CD4-positive, alpha-beta T cell (primary cell): ENCODE data around the gene SLC18A2. TPM values are rescaled to one million over a fixed set of nuclear protein-coding genes. Genes with fewer than 3 reads are reported as not detected.

Experiments used
- ATAC-seq: fragments of 200-7000 bp; cut with Tn5 transposase; one replicate; pipeline ENCODE4 v1.10.0; 2022; ENCODE audit warnings: mild to moderate bottlenecking; ENCODE audit not compliant: poor library complexity
- CTCF ChIA-PET: fragments of 350-600 bp; sonication (Branson Sonifier 250); formaldehyde crosslinking; loops from one replicate; lab custom pipeline; 2021; ENCODE audit warnings: antibody characterized with exemption, inconsistent platforms; lab: Charles Lee
- POLR2A ChIA-PET: fragments of 350-600 bp; sonication (Branson Sonifier 250); formaldehyde crosslinking; loops from one replicate; lab custom pipeline; 2021; ENCODE audit warnings: antibody characterized with exemption, inconsistent platforms; lab: Charles Lee
- DNase-seq, 14 experiments: peaks; one replicate each; pipeline ENCODE4 v3.0.0-alpha.2; 2013 to 2020; ENCODE audit warnings: mixed read lengths in 2 of 14
- H3K27ac ChIP-seq, 2 donors: one replicate each; pipeline versions ENCODE4 v1.5.1 to v1.7.0; 2013; ENCODE audit warnings: low read length in 2 of 2, low read depth in 1 of 2, mild to moderate bottlenecking in 1 of 2
- H3K27me3 ChIP-seq, 2 experiments: 1 replicate in 1 of 2; 2 replicates in 1 of 2; pipeline versions ENCODE4 v1.6.1 to v1.7.0; 2013; ENCODE audit warnings: low read length in 2 of 2, control low read depth in 1 of 2, mild to moderate bottlenecking in 1 of 2, moderate library complexity in 1 of 2; ENCODE audit not compliant: insufficient read depth in 2 of 2, control insufficient read depth in 1 of 2
- H3K36me3 ChIP-seq: one replicate; pipeline ENCODE4 v1.6.1; 2013; ENCODE audit warnings: low read length, control low read depth; ENCODE audit not compliant: insufficient read depth
- H3K4me1 ChIP-seq: one replicate; pipeline ENCODE4 v1.6.1; 2013; ENCODE audit warnings: low read length, control low read depth; ENCODE audit not compliant: insufficient read depth
- H3K4me3 ChIP-seq: one replicate; pipeline ENCODE4 v1.5.1; 2013; ENCODE audit warnings: mild to moderate bottlenecking, low read length, moderate library complexity
- H3K9me3 ChIP-seq, 2 experiments: 1 replicate in 1 of 2; 2 replicates in 1 of 2; pipeline versions ENCODE4 v1.6.1 to v1.7.0; 2013; ENCODE audit warnings: low read length in 2 of 2, mild to moderate bottlenecking in 2 of 2, control low read depth in 1 of 2, moderate library complexity in 1 of 2; ENCODE audit not compliant: control insufficient read depth in 1 of 2, insufficient read depth in 1 of 2
- H3K27ac Mint-ChIP-seq: one replicate; pipeline ENCODE4 v1.8.0; 2020; ENCODE audit warnings: mixed read lengths
- H3K27me3 Mint-ChIP-seq: one replicate; pipeline ENCODE4 v1.8.0; 2021; ENCODE audit warnings: mixed read lengths
- H3K36me3 Mint-ChIP-seq: one replicate; pipeline ENCODE4 v1.8.0; 2021; ENCODE audit warnings: low read depth, mixed read lengths
- H3K4me1 Mint-ChIP-seq: one replicate; pipeline ENCODE4 v1.8.0; 2021; ENCODE audit warnings: low read depth, mixed read lengths
- H3K4me3 Mint-ChIP-seq: one replicate; pipeline ENCODE4 v1.8.0; 2020; ENCODE audit warnings: mild to moderate bottlenecking, mixed read lengths
- H3K9me3 Mint-ChIP-seq: one replicate; pipeline ENCODE4 v1.8.0; 2020; ENCODE audit warnings: mixed read lengths
- intact Hi-C, 2 experiments: fragments of 100-400 bp; cut with DNase I in 1 of 2; cut with micrococcal nuclease in 1 of 2; formaldehyde crosslinking; loops; one replicate each; pipeline versions ENCODE4 v1.15.1 to v1.9.0; 2023 to 2025; cut with DNase I, micrococcal nuclease
- total RNA-seq, 174 experiments: library from RNA in 2 of 174; stranded (reverse) in 2 of 174; gene quantifications; one replicate each; pipeline ENCODE4 v1.2.3 and lab custom pipeline; 2021 to 2026
- TF ChIP-seq, protein P1 (sequence below): fragments of 200-600 bp; IDR thresholded peaks from one replicate; pipeline ENCODE4 v1.8.0; 2022; ENCODE audit warnings: antibody characterized with exemption, mild to moderate bottlenecking

Gene SLC18A2
- total RNA-seq, 2 experiments from 2014 or later: 0.92 to 1.2 TPM

DNA sequence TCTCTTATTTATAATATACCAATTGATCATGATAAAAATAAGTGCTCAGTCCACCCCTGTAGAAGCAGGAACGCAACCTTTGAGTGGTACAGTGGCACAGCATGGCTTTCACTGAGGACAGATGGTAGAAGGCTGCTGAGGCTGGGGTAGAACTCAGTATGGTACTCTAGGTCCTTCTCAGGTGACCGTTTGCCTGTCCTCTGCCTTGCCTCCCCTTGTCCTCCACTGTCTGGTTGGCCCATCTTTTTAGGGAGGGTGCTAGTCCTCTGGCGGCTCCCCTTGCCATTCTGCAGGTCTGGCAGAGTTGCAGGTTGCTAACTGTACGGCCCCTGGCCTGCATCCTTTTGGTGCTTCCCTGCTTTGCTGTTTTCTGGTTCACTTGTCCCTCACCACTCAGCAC is 27.3 kb downstream of the SLC18A2 start:
- no peak overlapping the region for H3K27ac ChIP-seq
- peaks cover 0 to 3% of the 10 kb centered on the region in 2 experiments for H3K27me3 ChIP-seq
- no peaks in the 10 kb centered on the region for H3K9me3 ChIP-seq
- H3K36me3 ChIP-seq: no peaks in the 10 kb centered on the region
- ChIA-PET CTCF (no interaction called here), POLR2A (no interaction called here)
- Mint-ChIP-seq H3K36me3 (no peaks in the 10 kb centered on the region), H3K9me3 (no peaks in the 10 kb centered on the region), H3K27ac (no peak overlapping the region), H3K27me3 (no peaks in the 10 kb centered on the region), H3K4me3 (no peak overlapping the region), H3K4me1 (no peaks in the 10 kb centered on the region)
- ATAC-seq (no peak), DNase-seq (no peak)
- H3K4me3 ChIP-seq: no peak overlapping the region
- TF ChIP-seq, protein P1, sequence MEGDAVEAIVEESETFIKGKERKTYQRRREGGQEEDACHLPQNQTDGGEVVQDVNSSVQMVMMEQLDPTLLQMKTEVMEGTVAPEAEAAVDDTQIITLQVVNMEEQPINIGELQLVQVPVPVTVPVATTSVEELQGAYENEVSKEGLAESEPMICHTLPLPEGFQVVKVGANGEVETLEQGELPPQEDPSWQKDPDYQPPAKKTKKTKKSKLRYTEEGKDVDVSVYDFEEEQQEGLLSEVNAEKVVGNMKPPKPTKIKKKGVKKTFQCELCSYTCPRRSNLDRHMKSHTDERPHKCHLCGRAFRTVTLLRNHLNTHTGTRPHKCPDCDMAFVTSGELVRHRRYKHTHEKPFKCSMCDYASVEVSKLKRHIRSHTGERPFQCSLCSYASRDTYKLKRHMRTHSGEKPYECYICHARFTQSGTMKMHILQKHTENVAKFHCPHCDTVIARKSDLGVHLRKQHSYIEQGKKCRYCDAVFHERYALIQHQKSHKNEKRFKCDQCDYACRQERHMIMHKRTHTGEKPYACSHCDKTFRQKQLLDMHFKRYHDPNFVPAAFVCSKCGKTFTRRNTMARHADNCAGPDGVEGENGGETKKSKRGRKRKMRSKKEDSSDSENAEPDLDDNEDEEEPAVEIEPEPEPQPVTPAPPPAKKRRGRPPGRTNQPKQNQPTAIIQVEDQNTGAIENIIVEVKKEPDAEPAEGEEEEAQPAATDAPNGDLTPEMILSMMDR: no peak
- intact Hi-C loops: no loop called here
- H3K4me1 ChIP-seq: no peaks in the 10 kb centered on the region

- DNase-seq (no peak), ATAC-seq (no peak)
- Histone ChIP-seq H3K4me1 (no peaks in the 10 kb centered on the region), H3K36me3 (no peaks in the 10 kb centered on the region), H3K9me3 (no peaks in the 10 kb centered on the region), H3K27me3 (peaks cover 0 to 3% of the 10 kb centered on the region in 2 experiments), H3K27ac (no peak overlapping the region), H3K4me3 (no peak overlapping the region)
- Mint-ChIP-seq H3K4me3 (no peak overlapping the region), H3K4me1 (no peaks in the 10 kb centered on the region), H3K9me3 (no peaks in the 10 kb centered on the region), H3K27ac (no peak overlapping the region), H3K36me3 (no peaks in the 10 kb centered on the region), H3K27me3 (no peaks in the 10 kb centered on the region)
- intact Hi-C loops: no loop called here
- ChIA-PET POLR2A (no interaction called here), CTCF (no interaction called here)
- TF ChIP-seq, protein P1: no peak
Observed at GRCh38 chr10:117268907-117269306, 28.0 kb downstream of the SLC18A2 start.

DNA sequence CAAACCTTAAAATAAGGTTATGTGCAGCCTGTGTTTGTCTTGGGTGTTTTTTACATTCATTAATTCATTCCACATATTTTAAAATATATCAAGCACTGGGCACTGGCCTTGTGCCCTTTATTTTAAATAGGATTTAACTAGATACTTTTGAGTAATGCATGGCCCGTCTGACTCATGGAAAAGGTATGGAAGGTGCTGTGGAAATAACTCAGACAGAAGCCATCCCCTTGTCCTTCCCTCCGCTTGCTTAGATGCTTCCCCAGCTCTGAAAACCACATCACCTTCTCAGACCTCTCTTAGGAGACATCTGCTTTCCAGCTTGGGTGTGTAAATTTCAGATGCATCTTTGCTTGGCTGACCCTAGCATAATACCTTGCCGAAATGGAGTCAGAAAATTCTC is 30.5 kb downstream of the SLC18A2 start:
- no peaks in the 10 kb centered on the region for H3K4me1 Mint-ChIP-seq
- no peak overlapping the region for H3K4me3 Mint-ChIP-seq
- TF ChIP-seq, protein P1: no peak
- ChIA-PET CTCF (no interaction called here), POLR2A (no interaction called here)
- Histone ChIP-seq H3K9me3 (no peaks in the 10 kb centered on the region), H3K4me3 (no peak overlapping the region), H3K4me1 (no peaks in the 10 kb centered on the region), H3K36me3 (no peaks in the 10 kb centered on the region), H3K27me3 (no peaks in the 10 kb centered on the region), H3K27ac (no peak overlapping the region)
- H3K27me3 Mint-ChIP-seq: no peaks in the 10 kb centered on the region
- H3K36me3 Mint-ChIP-seq: no peaks in the 10 kb centered on the region
- no peaks in the 10 kb centered on the region for H3K9me3 Mint-ChIP-seq
- ATAC-seq: no peak
- no peak overlapping the region for H3K27ac Mint-ChIP-seq
- DNase-seq: no peak
- intact Hi-C loops: no loop called here
